Transverse colon (tissue), 3 donors: ENCODE data around the gene EIF6.

ENCODE experiments used
- EP300 ChIP-seq: sonication (generic); formaldehyde crosslinking; IDR thresholded peaks from one replicate; pipeline ENCODE4 v1.6.1; 2017; ENCODE audit warnings: antibody characterized with exemption, low read depth
- POLR2A ChIP-seq: fragments of 450-650 bp; IDR thresholded peaks from one replicate; pipeline ENCODE4 v1.6.1; 2016; ENCODE audit warnings: antibody characterized with exemption, mild to moderate bottlenecking, moderate library complexity
- TF ChIP-seq, protein P1 (sequence below), 5 experiments: fragments of 200-600 bp in 3 of 5; fragments of 450-650 bp in 2 of 5; sonication (generic) in 3 of 5; IDR thresholded peaks; 1 replicate in 2 of 5; 2 replicates in 3 of 5; pipeline ENCODE4 v1.5.1; 2016 to 2017; ENCODE audit warnings: antibody characterized with exemption in 5 of 5, inconsistent platforms in 3 of 5, mild to moderate bottlenecking in 2 of 5, moderate library complexity in 1 of 5

GRCh38 chr20:35290887-35291417 lies 6.4 kb upstream of the EIF6 start:
- TF ChIP-seq, protein P1, sequence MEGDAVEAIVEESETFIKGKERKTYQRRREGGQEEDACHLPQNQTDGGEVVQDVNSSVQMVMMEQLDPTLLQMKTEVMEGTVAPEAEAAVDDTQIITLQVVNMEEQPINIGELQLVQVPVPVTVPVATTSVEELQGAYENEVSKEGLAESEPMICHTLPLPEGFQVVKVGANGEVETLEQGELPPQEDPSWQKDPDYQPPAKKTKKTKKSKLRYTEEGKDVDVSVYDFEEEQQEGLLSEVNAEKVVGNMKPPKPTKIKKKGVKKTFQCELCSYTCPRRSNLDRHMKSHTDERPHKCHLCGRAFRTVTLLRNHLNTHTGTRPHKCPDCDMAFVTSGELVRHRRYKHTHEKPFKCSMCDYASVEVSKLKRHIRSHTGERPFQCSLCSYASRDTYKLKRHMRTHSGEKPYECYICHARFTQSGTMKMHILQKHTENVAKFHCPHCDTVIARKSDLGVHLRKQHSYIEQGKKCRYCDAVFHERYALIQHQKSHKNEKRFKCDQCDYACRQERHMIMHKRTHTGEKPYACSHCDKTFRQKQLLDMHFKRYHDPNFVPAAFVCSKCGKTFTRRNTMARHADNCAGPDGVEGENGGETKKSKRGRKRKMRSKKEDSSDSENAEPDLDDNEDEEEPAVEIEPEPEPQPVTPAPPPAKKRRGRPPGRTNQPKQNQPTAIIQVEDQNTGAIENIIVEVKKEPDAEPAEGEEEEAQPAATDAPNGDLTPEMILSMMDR (IDR thresholded peaks at IDR 0.05) = no peak
- TF ChIP-seq EP300 (no peak), POLR2A (no peak)
